ENCODE data around the gene FEN1. TPM values are rescaled to one million over a fixed set of nuclear protein-coding genes. Genes with fewer than 3 reads are reported as not detected.

The FEN1 gene
- total RNA-seq, 1 experiment from 2014 or later = 89.5 TPM

DNA sequence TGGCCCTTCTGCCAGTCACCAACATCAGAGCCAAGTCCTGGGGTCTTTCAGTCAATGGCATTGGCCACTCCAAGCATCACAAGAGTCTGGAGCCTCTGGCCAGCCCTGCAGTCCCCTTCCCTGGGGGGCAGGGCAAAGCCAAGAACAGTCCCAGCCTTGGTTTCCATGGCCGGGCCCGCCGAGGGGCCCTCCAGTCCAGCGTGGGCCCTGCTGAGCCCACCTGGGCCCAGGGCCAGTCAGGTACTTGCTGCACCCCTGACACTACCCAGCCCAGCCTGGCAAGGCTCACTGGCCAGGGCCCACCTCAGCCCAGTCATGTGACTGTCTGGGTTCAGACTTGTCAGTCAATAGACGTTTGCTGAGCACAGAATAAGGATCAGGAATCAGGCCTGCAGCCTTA, 11.1 kb upstream of the FEN1 start:
- intact Hi-C loops (cut with micrococcal nuclease) = no loop called here
- no peaks in the 10 kb centered on the region for H3K79me2 ChIP-seq (ENCODE audit: insufficient read depth, low read length)
- TF ChIP-seq, protein P1, sequence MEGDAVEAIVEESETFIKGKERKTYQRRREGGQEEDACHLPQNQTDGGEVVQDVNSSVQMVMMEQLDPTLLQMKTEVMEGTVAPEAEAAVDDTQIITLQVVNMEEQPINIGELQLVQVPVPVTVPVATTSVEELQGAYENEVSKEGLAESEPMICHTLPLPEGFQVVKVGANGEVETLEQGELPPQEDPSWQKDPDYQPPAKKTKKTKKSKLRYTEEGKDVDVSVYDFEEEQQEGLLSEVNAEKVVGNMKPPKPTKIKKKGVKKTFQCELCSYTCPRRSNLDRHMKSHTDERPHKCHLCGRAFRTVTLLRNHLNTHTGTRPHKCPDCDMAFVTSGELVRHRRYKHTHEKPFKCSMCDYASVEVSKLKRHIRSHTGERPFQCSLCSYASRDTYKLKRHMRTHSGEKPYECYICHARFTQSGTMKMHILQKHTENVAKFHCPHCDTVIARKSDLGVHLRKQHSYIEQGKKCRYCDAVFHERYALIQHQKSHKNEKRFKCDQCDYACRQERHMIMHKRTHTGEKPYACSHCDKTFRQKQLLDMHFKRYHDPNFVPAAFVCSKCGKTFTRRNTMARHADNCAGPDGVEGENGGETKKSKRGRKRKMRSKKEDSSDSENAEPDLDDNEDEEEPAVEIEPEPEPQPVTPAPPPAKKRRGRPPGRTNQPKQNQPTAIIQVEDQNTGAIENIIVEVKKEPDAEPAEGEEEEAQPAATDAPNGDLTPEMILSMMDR (IDR thresholded peaks at IDR 0.05 in 2 of 3, conservative IDR thresholded peaks at IDR 0.05 in 1 of 3; ENCODE audit: borderline replicate concordance in 1 of 3, insufficient read depth in 1 of 3, low read depth in 2 of 3, low read length in 2 of 3) = no peak
- TF ChIP-seq, protein P2, sequence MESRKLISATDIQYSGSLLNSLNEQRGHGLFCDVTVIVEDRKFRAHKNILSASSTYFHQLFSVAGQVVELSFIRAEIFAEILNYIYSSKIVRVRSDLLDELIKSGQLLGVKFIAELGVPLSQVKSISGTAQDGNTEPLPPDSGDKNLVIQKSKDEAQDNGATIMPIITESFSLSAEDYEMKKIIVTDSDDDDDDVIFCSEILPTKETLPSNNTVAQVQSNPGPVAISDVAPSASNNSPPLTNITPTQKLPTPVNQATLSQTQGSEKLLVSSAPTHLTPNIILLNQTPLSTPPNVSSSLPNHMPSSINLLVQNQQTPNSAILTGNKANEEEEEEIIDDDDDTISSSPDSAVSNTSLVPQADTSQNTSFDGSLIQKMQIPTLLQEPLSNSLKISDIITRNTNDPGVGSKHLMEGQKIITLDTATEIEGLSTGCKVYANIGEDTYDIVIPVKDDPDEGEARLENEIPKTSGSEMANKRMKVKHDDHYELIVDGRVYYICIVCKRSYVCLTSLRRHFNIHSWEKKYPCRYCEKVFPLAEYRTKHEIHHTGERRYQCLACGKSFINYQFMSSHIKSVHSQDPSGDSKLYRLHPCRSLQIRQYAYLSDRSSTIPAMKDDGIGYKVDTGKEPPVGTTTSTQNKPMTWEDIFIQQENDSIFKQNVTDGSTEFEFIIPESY (IDR thresholded peaks at IDR 0.05; ENCODE audit: extremely low read depth, insufficient replicate concordance, low read length) = no peak
- TF ChIP-seq SIN3A (IDR thresholded peaks at IDR 0.05; ENCODE audit: low read depth) = no peak
- TF ChIP-seq ZFX (IDR thresholded peaks at IDR 0.05) = no peak
- TF ChIP-seq EZH2 (IDR thresholded peaks at IDR 0.05) = no peak
- TF ChIP-seq, protein P3, sequence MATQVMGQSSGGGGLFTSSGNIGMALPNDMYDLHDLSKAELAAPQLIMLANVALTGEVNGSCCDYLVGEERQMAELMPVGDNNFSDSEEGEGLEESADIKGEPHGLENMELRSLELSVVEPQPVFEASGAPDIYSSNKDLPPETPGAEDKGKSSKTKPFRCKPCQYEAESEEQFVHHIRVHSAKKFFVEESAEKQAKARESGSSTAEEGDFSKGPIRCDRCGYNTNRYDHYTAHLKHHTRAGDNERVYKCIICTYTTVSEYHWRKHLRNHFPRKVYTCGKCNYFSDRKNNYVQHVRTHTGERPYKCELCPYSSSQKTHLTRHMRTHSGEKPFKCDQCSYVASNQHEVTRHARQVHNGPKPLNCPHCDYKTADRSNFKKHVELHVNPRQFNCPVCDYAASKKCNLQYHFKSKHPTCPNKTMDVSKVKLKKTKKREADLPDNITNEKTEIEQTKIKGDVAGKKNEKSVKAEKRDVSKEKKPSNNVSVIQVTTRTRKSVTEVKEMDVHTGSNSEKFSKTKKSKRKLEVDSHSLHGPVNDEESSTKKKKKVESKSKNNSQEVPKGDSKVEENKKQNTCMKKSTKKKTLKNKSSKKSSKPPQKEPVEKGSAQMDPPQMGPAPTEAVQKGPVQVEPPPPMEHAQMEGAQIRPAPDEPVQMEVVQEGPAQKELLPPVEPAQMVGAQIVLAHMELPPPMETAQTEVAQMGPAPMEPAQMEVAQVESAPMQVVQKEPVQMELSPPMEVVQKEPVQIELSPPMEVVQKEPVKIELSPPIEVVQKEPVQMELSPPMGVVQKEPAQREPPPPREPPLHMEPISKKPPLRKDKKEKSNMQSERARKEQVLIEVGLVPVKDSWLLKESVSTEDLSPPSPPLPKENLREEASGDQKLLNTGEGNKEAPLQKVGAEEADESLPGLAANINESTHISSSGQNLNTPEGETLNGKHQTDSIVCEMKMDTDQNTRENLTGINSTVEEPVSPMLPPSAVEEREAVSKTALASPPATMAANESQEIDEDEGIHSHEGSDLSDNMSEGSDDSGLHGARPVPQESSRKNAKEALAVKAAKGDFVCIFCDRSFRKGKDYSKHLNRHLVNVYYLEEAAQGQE (IDR thresholded peaks at IDR 0.05; ENCODE audit: low read depth) = no peak
- no peak for TF ChIP-seq TCF7L2 (IDR thresholded peaks at IDR 0.05; ENCODE audit: borderline replicate concordance, extremely low read depth, insufficient read depth, insufficient read length)
- H3K27ac ChIP-seq (ENCODE audit: low read depth, low read length) = no peak overlapping the region
- H3K4me3 ChIP-seq (replicated peaks in 1 of 2; ENCODE audit: low read depth in 1 of 2, low read length in 2 of 2) = no peak overlapping the region
- H3K9ac ChIP-seq (ENCODE audit: low read length) = no peak overlapping the region
- no peaks in the 10 kb centered on the region for H3K9me3 ChIP-seq (ENCODE audit: control insufficient read depth in 1 of 2, insufficient read depth in 1 of 2, low read depth in 1 of 2, low read length in 2 of 2)
- no peak overlapping the region for H2AFZ ChIP-seq (ENCODE audit: low read depth, low read length, poor library complexity, severe bottlenecking)
- H3K9me2 ChIP-seq (ENCODE audit: insufficient read depth) = no peaks in the 10 kb centered on the region
- RAD21 ChIA-PET (ENCODE audit: low non-redundant PET in 1 of 2, low total read pairs in 2 of 2, uncharacterized antibody in 2 of 2, unreplicated experiment in 2 of 2) = no interaction called here
- H4K20me1 ChIP-seq (ENCODE audit: insufficient read depth) = no peaks in the 10 kb centered on the region
- CTCF ChIA-PET = no interaction called here
- no peak for DNase-seq (ENCODE audit: low read depth, low spot score)
- H3K27me3 ChIP-seq (ENCODE audit: insufficient read depth, low read length) = no peaks in the 10 kb centered on the region
- H3K4me1 ChIP-seq (ENCODE audit: control insufficient read depth in 1 of 2, insufficient read depth in 2 of 2, low read length in 2 of 2) = no peaks in the 10 kb centered on the region
- POLR2A ChIA-PET = interaction anchor here (2.0 kb wide), 1 partner anchor 11 kb away, joined by 6 read pairs; the partner anchor contains the start of genes FEN1 and TMEM258
- H3K36me3 ChIP-seq (ENCODE audit: control insufficient read depth in 1 of 2, insufficient read depth in 2 of 2, low read length in 2 of 2) = peaks cover 7 to 25% of the 10 kb centered on the region in 2 experiments; a peak in 3 of 4 replicates
- no TSS peak for BruUV-seq (replicated peaks)
- ATAC-seq = no peak
- H3K4me2 ChIP-seq (ENCODE audit: low read length) = no peak overlapping the region

Data from HCT116 (cell line).